PC-3 (cell line): ENCODE results near the gene SRSF12.

Experiments used
- EZH2 ChIP-seq: fragments of 300-600 bp; sonication (generic); IDR thresholded peaks from one replicate; pipeline ENCODE4 v1.6.1; 2017; ENCODE audit warnings: antibody characterized with exemption, mild to moderate bottlenecking, low read length; ENCODE audit not compliant: unreplicated experiment
- EZH2phosphoT487 ChIP-seq: fragments of 300-600 bp; sonication (generic); IDR thresholded peaks from 2 replicates; pipeline ENCODE4 v1.6.1; 2018; ENCODE audit warnings: mild to moderate bottlenecking, antibody characterized with exemption, low read length, borderline replicate concordance
- TF ChIP-seq, protein P1 (sequence below): fragments of 300-600 bp; sonication (generic); conservative IDR thresholded peaks from 2 replicates; pipeline ENCODE4 v1.5.1; 2017; ENCODE audit warnings: antibody characterized with exemption, low read depth, mild to moderate bottlenecking, low read length

DNA sequence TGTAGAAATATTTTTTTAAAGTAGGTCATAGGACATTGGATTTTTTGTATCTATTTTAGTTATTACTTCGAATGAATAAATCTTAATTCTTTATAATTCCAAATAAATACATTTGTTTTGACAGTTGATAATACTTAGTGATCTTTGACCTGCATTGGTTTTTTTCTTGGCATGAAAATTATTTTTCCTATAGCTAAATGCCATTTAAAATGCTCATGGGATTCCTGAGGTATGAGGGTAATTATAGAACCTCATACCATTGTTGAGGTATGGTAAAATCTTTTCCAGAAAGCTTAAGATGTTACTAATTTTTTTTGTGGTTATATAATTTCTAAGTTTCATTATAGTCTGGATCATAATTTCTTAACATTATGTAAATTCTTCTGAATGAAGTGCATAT lies 36.3 kb upstream of the SRSF12 start:
- TF ChIP-seq, protein P1, sequence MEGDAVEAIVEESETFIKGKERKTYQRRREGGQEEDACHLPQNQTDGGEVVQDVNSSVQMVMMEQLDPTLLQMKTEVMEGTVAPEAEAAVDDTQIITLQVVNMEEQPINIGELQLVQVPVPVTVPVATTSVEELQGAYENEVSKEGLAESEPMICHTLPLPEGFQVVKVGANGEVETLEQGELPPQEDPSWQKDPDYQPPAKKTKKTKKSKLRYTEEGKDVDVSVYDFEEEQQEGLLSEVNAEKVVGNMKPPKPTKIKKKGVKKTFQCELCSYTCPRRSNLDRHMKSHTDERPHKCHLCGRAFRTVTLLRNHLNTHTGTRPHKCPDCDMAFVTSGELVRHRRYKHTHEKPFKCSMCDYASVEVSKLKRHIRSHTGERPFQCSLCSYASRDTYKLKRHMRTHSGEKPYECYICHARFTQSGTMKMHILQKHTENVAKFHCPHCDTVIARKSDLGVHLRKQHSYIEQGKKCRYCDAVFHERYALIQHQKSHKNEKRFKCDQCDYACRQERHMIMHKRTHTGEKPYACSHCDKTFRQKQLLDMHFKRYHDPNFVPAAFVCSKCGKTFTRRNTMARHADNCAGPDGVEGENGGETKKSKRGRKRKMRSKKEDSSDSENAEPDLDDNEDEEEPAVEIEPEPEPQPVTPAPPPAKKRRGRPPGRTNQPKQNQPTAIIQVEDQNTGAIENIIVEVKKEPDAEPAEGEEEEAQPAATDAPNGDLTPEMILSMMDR, result no peak
- TF ChIP-seq EZH2phosphoT487, result no peak
- TF ChIP-seq EZH2, result no peak
